ENCODE data around the gene LPAR2.

The LPAR2 gene

DNA sequence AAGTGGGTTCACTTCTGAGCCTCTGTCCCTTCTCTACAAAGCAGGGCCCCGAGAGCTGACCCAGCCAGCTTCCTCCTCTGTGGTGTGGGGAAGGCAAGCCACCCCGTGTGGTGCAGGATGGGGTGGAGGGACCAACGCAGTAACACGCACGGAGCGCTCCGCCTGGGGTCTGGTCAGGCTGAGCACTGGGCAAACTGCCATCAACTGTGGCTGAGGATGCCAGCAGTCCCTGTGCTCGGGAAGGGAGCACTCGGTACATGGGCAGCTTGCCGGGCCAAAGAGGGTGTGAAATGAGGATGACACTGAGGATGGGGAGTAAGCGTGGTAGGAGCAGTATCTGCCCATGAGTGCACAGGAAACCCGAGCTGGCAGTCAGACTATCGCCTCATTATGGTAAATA, 23.1 kb upstream of the LPAR2 start:
- Histone ChIP-seq H3K27me3 (ENCODE audit: low read depth, low read length) (no peaks in the 10 kb centered on the region), H3K4me3 (ENCODE audit: low read depth in 1 of 2, low read length in 2 of 2) (no peak overlapping the region), H3K36me3 (ENCODE audit: control insufficient read depth in 1 of 2, insufficient read depth in 2 of 2, low read length in 2 of 2) (peaks cover 70 to 95% of the 10 kb centered on the region in 2 donors), H3K9me3 (ENCODE audit: control insufficient read depth in 1 of 2, low read length in 2 of 2) (no peaks in the 10 kb centered on the region), H3K27ac (ENCODE audit: low read length) (no peak overlapping the region), H3K4me1 (ENCODE audit: control insufficient read depth in 1 of 2, insufficient read depth in 2 of 2, low read length in 2 of 2) (no peaks in the 10 kb centered on the region)

GRCh38 chr19:19650331-19650730, 22.3 kb upstream of the LPAR2 start:
- Histone ChIP-seq H3K4me1 (ENCODE audit: control insufficient read depth in 1 of 2, insufficient read depth in 2 of 2, low read length in 2 of 2) (no peaks in the 10 kb centered on the region), H3K9me3 (ENCODE audit: control insufficient read depth in 1 of 2, low read length in 2 of 2) (no peaks in the 10 kb centered on the region), H3K27me3 (ENCODE audit: low read depth, low read length) (no peaks in the 10 kb centered on the region), H3K27ac (ENCODE audit: low read length) (no peak overlapping the region), H3K36me3 (ENCODE audit: control insufficient read depth in 1 of 2, insufficient read depth in 2 of 2, low read length in 2 of 2) (peaks cover 65 to 93% of the 10 kb centered on the region in 2 donors), H3K4me3 (ENCODE audit: low read depth in 1 of 2, low read length in 2 of 2) (no peak overlapping the region)

DNA sequence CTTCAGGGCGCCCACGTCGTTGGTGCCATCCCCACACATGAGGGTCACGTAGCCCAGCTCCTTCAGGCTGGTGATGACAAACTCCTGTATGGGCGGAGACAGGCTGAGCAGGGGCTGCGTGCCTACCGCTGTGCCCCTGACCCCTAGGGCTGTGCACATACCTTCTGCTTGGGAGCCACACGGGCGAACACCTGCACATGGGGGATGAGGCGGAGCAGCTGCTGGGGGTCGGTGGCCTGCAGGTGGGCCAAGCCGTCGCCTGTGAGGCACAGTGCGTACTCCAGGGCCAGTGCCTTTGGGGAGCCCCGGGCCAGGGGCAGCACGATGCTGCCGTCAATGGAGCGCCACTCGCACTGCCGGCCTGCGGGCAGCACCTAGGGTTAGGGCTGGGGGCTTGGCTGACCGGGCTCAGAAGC, 21.6 kb upstream of the LPAR2 start:
- Histone ChIP-seq H3K4me3 (ENCODE audit: low read depth in 1 of 2, low read length in 2 of 2) (no peak overlapping the region), H3K36me3 (ENCODE audit: control insufficient read depth in 1 of 2, insufficient read depth in 2 of 2, low read length in 2 of 2) (peaks cover 57 to 91% of the 10 kb centered on the region in 2 donors), H3K27me3 (ENCODE audit: low read depth, low read length) (no peaks in the 10 kb centered on the region), H3K9me3 (ENCODE audit: control insufficient read depth in 1 of 2, low read length in 2 of 2) (no peaks in the 10 kb centered on the region), H3K27ac (ENCODE audit: low read length) (no peak overlapping the region), H3K4me1 (ENCODE audit: control insufficient read depth in 1 of 2, insufficient read depth in 2 of 2, low read length in 2 of 2) (no peaks in the 10 kb centered on the region)

GRCh38 chr19:19649155-19649554, 21.1 kb upstream of the LPAR2 start:
- Histone ChIP-seq H3K27me3 (ENCODE audit: low read depth, low read length) (no peaks in the 10 kb centered on the region), H3K4me1 (ENCODE audit: control insufficient read depth in 1 of 2, insufficient read depth in 2 of 2, low read length in 2 of 2) (no peaks in the 10 kb centered on the region), H3K27ac (ENCODE audit: low read length) (no peak overlapping the region), H3K36me3 (ENCODE audit: control insufficient read depth in 1 of 2, insufficient read depth in 2 of 2, low read length in 2 of 2) (peaks cover 53 to 86% of the 10 kb centered on the region in 2 donors), H3K4me3 (ENCODE audit: low read depth in 1 of 2, low read length in 2 of 2) (no peak overlapping the region), H3K9me3 (ENCODE audit: control insufficient read depth in 1 of 2, low read length in 2 of 2) (no peaks in the 10 kb centered on the region)

- Histone ChIP-seq H3K9me3 (ENCODE audit: control insufficient read depth in 1 of 2, low read length in 2 of 2) (no peaks in the 10 kb centered on the region), H3K27ac (ENCODE audit: low read length) (no peak overlapping the region), H3K36me3 (ENCODE audit: control insufficient read depth in 1 of 2, insufficient read depth in 2 of 2, low read length in 2 of 2) (peaks cover 37 to 67% of the 10 kb centered on the region in 2 donors), H3K4me1 (ENCODE audit: control insufficient read depth in 1 of 2, insufficient read depth in 2 of 2, low read length in 2 of 2) (peaks cover 0 to 7% of the 10 kb centered on the region in 2 donors), H3K4me3 (ENCODE audit: low read depth in 1 of 2, low read length in 2 of 2) (no peak overlapping the region), H3K27me3 (ENCODE audit: low read depth, low read length) (no peaks in the 10 kb centered on the region)
Measured at GRCh38 chr19:19647037-19647835, 19.2 kb upstream of the LPAR2 start.

GRCh38 chr19:19645233-19645870, 17.3 kb upstream of the LPAR2 start:
- H3K27me3 ChIP-seq (ENCODE audit: low read depth, low read length): no peaks in the 10 kb centered on the region
- peaks cover 20 to 48% of the 10 kb centered on the region in 2 donors for H3K36me3 ChIP-seq (ENCODE audit: control insufficient read depth in 1 of 2, insufficient read depth in 2 of 2, low read length in 2 of 2)

DNA sequence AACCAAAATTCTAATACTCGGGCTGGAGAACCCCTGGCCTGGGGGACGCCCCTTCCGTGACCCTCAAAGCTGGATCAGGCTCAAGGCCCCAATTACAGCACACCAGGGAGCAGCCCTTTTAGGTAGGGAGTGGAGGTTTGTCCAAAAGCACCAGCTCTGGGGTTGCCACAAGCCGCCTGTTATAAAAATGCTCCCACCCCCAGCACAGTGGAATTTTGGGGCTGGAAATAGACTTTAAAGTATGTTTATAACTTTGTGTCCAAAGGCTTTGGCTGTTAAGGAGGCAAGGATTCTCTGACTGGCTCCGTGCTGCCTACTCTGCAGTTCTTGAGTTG, 16.0 kb upstream of the LPAR2 start:
- H3K27ac ChIP-seq (ENCODE audit: low read length): no peak overlapping the region
- H3K36me3 ChIP-seq (ENCODE audit: control insufficient read depth in 1 of 2, insufficient read depth in 2 of 2, low read length in 2 of 2): peaks cover 13 to 35% of the 10 kb centered on the region in 2 donors
- H3K4me1 ChIP-seq (ENCODE audit: control insufficient read depth in 1 of 2, insufficient read depth in 2 of 2, low read length in 2 of 2): peaks cover 0 to 7% of the 10 kb centered on the region in 2 donors
- no peaks in the 10 kb centered on the region for H3K27me3 ChIP-seq (ENCODE audit: low read depth, low read length)
- H3K4me3 ChIP-seq (ENCODE audit: low read depth in 1 of 2, low read length in 2 of 2): peak overlapping the region; percentile 77 to 84
- H3K9me3 ChIP-seq (ENCODE audit: control insufficient read depth in 1 of 2, low read length in 2 of 2): no peaks in the 10 kb centered on the region

More at GRCh38 chr19:19645233-19645870, 17.3 kb upstream of the LPAR2 start:
- H3K27ac ChIP-seq (ENCODE audit: low read length): no peak overlapping the region
- H3K9me3 ChIP-seq (ENCODE audit: control insufficient read depth in 1 of 2, low read length in 2 of 2): no peaks in the 10 kb centered on the region
- peaks cover 0 to 7% of the 10 kb centered on the region in 2 donors for H3K4me1 ChIP-seq (ENCODE audit: control insufficient read depth in 1 of 2, insufficient read depth in 2 of 2, low read length in 2 of 2)
- no peak overlapping the region for H3K4me3 ChIP-seq (ENCODE audit: low read depth in 1 of 2, low read length in 2 of 2)

DNA sequence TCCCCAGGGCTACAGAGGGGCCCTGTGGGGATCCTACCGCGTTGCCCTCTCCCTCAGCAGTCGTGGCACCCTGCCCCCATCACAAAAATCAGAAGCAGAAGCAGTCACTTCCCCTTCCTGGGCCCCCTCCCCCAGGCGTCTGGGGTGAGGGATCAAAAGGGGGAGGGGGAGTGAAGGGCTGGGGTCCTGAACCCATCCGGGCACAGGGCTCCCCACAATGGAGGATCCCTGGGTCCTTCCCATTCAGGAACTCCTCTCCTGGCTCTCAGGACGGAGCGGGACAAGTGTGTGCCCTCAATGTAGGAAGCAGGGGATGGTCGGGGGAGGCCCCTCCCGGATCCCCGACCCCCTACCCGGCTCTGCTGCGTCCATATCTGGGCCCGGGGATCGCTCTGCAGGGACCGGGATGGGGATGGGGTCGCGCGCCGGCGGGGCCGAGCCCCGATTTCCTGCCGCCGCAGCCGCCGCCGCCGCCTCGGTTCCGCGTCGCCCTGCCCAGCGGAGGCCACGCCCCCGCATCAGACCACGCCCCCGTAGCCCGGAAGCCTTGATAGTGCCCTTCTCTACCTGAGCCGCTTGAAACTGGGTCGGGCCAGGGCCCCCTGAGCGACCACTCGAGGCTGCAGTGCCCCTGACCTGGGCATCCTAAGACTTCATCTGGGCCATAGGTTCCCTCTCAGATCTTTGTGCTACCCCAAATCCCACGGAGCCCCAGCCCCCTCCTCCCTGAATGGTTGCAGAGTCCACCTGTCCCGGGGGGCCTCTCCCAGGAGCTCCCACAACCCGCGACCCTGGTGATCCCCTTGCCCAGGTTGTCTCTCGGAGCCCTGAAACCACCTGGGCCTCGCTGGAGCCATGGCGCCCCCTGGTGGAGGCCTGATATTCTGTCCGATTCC, 15.4 kb upstream of the LPAR2 start, which contains the start of gene GMIP:
Gene GMIP, minus strand, starts transcription at position 500 of the 896 bp plus-strand sequence. Its CDS starts 128 bp downstream, at position 372.
- Histone ChIP-seq H3K4me1 (ENCODE audit: control insufficient read depth in 1 of 2, insufficient read depth in 2 of 2, low read length in 2 of 2) (peaks cover 0 to 7% of the 10 kb centered on the region in 2 donors), H3K36me3 (ENCODE audit: control insufficient read depth in 1 of 2, insufficient read depth in 2 of 2, low read length in 2 of 2) (peaks cover 13 to 34% of the 10 kb centered on the region in 2 donors), H3K27ac (ENCODE audit: low read length) (peak within 1 kb of the TSS; percentile 63), H3K4me3 (ENCODE audit: low read depth in 1 of 2, low read length in 2 of 2) (peak within 1 kb of the TSS; percentile 77 to 84), H3K27me3 (ENCODE audit: low read depth, low read length) (no peaks in the 10 kb centered on the region), H3K9me3 (ENCODE audit: control insufficient read depth in 1 of 2, low read length in 2 of 2) (no peaks in the 10 kb centered on the region)

DNA sequence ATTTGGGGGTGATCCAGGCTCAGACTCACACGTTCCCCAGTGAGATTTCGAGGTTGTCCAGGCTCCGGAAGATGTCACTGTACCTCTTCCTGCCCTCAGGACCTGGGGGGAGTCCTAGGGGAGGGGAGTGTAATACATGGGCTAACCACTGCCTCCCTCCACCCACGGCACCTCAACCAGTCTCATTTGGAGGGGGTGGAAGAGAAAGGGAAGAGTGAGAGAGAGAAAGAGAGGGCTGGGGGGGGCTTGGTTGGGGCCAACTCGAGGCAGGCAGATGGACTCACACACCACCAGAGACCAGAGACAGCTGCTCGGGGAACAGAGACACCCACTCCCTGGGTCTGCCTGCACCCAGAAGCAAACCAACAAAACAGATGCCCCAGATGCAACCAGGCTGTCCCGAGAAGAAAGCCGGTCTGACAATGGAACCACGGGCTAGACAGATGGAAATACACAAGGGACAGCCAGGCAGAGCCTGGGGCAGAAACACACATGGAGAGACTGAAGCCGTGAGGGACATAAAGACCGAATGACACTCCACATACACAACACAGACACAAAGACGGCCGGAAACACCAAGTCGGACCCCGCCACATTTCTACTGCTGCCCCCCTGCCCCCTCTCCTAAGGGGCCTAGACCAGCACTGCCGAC, 14.6 kb upstream of the LPAR2 start:
- Histone ChIP-seq H3K4me3 (ENCODE audit: low read depth in 1 of 2, low read length in 2 of 2) (peak overlapping the region; percentile 77 to 84), H3K4me1 (ENCODE audit: control insufficient read depth in 1 of 2, insufficient read depth in 2 of 2, low read length in 2 of 2) (peaks cover 0 to 7% of the 10 kb centered on the region in 2 donors), H3K27me3 (ENCODE audit: low read depth, low read length) (no peaks in the 10 kb centered on the region), H3K27ac (ENCODE audit: low read length) (peak overlapping the region; percentile 63), H3K9me3 (ENCODE audit: control insufficient read depth in 1 of 2, low read length in 2 of 2) (no peaks in the 10 kb centered on the region), H3K36me3 (ENCODE audit: control insufficient read depth in 1 of 2, insufficient read depth in 2 of 2, low read length in 2 of 2) (peaks cover 10 to 27% of the 10 kb centered on the region in 2 donors)

DNA sequence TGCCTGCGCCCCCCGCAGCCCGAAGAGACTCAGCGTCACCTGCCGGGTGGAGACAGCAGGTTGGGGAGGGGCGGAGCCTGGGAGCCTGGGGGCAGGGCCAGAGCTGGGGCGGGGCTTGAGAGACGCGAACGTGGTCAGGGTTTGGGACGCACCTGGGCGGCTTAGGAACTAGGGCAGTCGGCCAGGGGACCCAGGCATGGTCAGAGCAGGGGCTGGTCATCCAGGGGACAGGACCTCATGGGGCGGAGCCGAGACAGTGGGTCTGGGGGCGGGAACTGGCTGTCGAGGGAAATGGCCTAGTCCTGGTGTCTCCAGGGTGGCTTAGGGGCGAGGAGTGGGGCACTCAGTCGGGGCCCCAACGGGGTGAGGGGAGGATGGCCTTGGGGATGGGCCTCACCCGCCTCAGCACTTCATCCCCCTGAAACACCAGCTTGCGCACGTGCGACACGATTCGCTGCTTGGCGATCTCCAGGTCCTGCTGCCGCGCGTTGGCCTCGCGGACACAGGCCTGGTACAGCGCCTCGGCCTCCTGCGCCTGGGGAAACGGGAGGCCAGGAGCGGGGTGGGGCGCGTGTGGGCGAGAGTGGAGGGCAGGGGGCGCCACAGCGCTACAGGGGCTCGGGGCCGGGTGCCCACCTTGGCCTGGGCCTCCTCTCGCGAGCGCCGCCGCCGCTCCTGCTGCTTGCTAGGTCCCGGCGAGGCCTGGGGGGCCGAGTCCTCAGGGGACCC, 9.7 kb upstream of the LPAR2 start:
- Histone ChIP-seq H3K27me3 (ENCODE audit: low read depth, low read length) (no peaks in the 10 kb centered on the region), H3K36me3 (ENCODE audit: control insufficient read depth in 1 of 2, insufficient read depth in 2 of 2, low read length in 2 of 2) (peaks cover 20 to 28% of the 10 kb centered on the region in 2 donors), H3K9me3 (ENCODE audit: control insufficient read depth in 1 of 2, low read length in 2 of 2) (no peaks in the 10 kb centered on the region), H3K27ac (ENCODE audit: low read length) (no peak overlapping the region), H3K4me1 (ENCODE audit: control insufficient read depth in 1 of 2, insufficient read depth in 2 of 2, low read length in 2 of 2) (no peaks in the 10 kb centered on the region), H3K4me3 (ENCODE audit: low read depth in 1 of 2, low read length in 2 of 2) (no peak overlapping the region)

Data from muscle layer of duodenum (tissue), 2 donors.